ENCODE data around the gene BLOC1S6. TPM values are rescaled to one million over a fixed set of nuclear protein-coding genes. Genes with fewer than 3 reads are reported as not detected.

Gene BLOC1S6, protein sequence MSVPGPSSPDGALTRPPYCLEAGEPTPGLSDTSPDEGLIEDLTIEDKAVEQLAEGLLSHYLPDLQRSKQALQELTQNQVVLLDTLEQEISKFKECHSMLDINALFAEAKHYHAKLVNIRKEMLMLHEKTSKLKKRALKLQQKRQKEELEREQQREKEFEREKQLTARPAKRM
- total RNA-seq, result 18.1 TPM

- ATAC-seq, result peak; percentile 89
Measured at GRCh38 chr15:45587095-45587862, at the start of gene BLOC1S6. TSS of gene BLOC1S6 (plus strand) at chr15:45587379. CDS start at chr15:45587444, 65 bp downstream.

DNA sequence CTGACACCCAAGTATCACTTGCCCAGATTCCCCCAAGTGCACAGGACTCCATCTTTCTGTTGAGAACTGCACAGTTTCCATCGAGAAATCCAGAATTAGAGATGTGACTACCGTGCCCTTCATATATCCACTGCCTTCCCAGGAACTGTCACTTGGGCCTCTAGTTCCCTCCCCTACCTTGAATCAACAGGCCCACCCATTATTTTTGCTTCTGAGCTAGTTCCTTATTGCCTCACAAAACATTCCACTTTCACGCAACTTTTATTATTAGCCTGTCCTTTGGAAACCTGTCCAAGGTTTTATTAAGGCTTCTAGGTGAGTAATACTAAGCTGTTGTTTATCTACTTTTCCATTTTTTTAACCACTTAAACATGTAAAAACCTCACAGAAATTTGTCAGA lies 47.5 kb upstream of the BLOC1S6 start:
- ATAC-seq, result no peak

- no peak for ATAC-seq
Measured at GRCh38 chr15:45540531-45540930, 46.6 kb upstream of the BLOC1S6 start.

DNA sequence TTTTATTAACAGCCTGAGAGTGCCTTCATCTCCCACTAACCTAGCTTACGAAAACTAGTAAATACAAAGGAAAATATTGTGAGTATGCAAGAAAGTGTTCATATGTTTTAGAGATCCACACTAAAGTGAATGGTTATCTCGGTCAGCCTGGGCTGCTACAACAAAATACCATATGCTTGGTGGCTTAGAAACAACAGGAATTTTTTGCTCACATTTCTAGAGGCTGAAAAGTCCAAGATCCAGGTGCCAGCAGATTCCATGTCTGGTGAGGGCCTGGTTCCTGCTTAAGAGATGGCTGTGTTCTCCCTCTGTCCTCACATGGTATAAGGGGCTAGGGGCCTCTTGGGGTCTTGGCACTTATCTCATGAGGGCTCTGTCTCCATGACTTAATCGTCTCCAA lies 44.1 kb upstream of the BLOC1S6 start:
- no peak for ATAC-seq

DNA sequence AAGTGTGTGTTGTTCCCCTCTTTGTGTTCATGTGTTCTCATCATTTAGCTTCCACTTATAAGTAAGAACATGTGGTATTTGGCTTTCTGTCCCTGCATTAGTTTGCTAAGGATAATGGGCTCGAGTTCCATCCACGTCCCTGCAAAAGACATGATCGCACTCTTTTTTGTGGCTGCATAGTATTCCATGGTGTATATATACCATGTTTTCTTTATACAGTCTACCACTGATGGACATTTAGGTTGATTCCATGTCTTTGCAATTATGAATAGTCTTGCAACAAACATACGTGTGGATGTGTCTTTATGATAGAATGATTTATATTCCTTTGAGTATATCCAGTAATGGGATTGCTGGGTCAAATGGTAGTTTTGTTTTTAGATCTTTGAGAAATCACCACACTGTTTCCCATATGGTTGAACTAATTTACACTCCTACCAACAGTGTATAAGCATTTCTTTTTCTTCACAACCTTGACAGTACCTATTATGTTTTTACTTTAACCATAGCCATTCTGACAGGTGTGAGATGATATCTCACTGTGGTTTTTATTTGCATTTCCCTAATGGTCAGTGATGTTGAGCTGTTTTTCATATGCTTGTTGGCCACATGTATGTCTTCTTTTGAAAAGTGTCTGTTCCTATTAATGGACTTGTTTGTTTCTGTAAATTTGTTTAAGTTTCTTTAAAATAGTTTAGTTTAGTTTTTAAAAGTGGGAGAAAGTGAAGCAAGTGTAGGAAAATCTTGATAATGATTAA lies 42.7 kb upstream of the BLOC1S6 start:
- ATAC-seq, result no peak

DNA sequence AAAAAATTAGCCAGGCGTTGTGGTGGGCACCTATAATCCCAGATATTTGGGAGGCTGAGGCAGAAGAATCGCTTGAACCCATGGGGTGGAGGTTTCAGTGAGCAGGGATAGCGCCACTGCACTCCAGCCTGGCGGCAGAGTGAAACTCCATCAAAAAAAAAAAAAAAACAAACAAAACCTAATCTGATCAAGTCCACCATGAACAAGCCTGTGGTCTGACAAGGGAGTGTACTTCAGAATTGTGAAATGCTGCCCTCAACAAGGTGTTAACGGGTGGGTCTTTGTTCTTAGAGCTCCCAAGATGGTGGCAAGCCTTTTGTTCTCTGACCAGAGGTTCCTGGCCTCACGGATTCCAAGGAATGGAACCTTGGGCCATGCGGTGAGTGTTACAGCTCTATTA lies 40.4 kb upstream of the BLOC1S6 start:
- ATAC-seq, result no peak

DNA sequence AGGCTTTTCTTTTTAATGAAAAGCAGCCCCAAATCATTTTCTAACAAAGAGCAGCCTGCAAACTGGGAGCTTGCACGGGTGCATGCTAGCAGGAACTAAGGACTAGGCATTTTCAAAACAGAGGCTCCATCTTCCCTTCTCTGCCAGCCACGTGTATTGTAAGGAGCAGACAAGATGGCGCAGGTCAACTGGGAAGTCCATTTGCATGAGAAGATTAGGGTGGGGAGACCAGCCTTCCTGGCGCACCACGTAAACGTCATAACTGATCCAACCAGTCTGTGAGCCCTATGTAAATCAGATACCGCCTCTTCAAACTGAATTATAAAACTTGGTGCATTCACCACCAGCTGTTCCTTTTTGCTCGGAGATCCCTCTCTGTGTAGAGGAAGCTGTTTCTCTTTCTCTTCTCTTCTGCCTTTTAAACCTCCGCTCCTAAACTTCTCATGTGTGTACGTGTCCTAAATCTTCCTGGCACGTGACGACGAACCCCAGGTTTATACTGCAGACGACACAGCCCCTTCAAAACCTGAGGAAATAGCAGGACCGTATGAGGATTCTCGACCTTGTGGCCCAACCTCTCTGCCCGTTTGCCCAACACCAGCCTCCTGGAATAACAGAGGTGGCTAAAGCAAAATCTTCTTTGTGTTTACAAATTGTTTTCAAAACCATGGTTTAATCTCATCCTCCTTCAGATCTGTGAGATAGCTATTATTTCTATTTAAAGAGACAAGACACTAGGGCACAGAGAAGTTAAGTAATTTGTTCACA lies 38.2 kb upstream of the BLOC1S6 start:
- ATAC-seq, result no peak

- ATAC-seq, result no peak
Measured at GRCh38 chr15:45549541-45550220, 37.5 kb upstream of the BLOC1S6 start.

DNA sequence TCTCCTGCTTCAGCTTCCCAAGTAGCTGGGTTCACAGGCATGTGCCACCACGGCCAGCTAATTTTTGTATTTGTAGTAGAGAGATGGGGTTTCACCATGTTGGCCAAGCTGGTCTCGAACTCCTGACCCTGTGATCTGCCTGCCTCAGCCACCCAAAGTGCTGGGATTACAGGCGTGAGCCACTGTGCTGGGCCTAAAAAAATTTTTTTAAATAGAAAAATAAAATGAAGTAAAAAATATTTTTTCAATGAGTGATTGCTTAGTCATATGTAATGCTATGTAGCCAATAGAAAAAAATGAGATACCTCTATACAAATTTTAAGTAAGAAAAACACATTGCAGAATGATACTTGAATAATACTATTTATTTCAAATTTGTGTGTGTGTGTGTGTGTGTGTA lies 36.7 kb upstream of the BLOC1S6 start:
- no peak for ATAC-seq

- no peak for ATAC-seq
Measured at GRCh38 chr15:45551676-45552075, 35.5 kb upstream of the BLOC1S6 start.

DNA sequence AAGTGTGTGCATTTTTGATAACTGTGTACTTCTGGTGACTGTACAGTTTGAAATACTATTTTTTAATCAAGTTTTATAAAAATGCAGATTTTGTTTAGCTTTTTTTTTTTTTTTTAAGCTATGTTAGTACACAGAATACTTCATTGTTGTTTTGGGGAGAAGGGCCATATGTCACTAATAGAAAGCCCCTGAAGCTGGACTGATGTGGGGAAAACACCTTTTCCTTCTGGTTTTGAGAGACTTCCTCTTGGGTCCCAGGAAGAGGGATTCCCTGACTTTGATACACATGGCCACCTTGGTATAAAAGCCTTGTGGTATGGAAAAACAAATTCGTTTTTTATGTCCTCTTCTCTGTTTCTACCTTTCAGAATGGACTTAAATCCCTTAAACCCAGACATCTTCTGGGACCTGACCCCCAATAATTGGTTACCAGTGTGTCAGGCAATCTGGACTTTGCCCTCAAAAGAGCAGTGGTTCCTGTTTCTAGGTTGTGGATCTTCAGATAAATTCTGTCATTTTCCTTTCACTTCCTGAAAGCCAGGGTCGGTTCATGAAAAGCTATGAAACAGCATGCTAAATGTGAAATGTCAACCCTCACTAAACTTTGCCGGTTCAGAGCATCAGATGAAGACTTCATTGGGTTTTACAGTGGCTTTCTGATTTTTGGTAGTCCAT lies 31.1 kb upstream of the BLOC1S6 start:
- no peak for ATAC-seq

GRCh38 chr15:45572617-45573016 lies 14.6 kb upstream of the BLOC1S6 start:
- no peak for ATAC-seq

GRCh38 chr15:45573961-45574629 lies 13.1 kb upstream of the BLOC1S6 start:
- ATAC-seq, result peak; percentile 23

- ATAC-seq, result no peak
Measured at GRCh38 chr15:45581919-45582318, 5.3 kb upstream of the BLOC1S6 start.

- no peak for ATAC-seq
Measured at GRCh38 chr15:45583731-45584639, 3.2 kb upstream of the BLOC1S6 start.

GRCh38 chr15:45585069-45585791 lies 1.9 kb upstream of the BLOC1S6 start:
- ATAC-seq, result no peak

- no peak for ATAC-seq
Measured at GRCh38 chr15:45586125-45586524, 1.1 kb upstream of the BLOC1S6 start.

DNA sequence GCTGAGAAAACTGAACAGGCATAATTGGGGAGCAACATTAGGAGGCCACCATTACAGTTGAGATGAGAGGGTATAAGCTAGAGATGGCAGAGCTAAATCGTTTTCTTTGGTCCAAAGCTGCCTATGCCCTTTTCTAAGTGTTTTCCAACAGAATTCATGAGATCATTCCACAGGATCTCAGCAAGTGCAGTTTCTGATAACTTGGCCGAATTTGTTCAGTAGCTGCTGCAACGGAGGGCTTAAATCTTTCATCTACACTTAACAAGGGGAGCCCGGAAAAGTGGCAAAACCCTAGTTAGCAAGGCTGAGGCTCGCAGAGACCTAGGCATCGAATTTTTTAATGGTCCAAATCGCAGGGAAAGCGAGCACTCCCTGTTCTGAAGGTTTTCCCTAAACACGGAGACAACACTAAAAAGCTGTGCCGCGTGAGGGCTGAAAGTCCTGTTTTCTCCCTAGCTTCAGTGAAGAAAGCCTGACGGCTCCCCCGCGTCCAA lies 531 bp upstream of the BLOC1S6 start:
- no peak for ATAC-seq

DNA sequence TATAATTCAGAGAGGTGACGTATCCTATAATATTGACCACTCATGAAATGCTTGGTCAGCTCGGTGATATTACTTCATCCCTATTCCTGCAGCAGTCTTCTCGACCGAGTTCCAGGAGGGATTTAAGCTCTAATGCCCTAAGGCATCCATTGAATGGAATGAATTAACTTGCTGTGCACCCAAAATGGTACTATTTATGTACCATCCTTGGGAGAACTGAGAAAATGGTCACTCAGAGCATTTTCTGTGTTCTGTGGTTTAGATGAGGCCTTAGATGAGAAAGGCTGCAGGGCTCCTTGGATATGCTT lies 638 bp downstream of the BLOC1S6 start:
- no peak for ATAC-seq
